RCC 7860 (cell line): Measurements from ENCODE around the gene FYB2.
"Not testable (repeated sequence)": the region's sequence is repeated elsewhere in the genome, so short reads cannot be mapped to it uniquely, and the experiment has no call there.

ENCODE experiments used
- DNase-seq: peaks from one replicate; pipeline ENCODE4 v3.0.0-alpha.2; 2015; ENCODE audit warnings: low spot score
- FAIRE-seq: peaks from 2 replicates; lab custom pipeline; 2012; peaks lifted over from hg19 to GRCh38; lab: Jason Lieb, UNC

Gene FYB2

DNA sequence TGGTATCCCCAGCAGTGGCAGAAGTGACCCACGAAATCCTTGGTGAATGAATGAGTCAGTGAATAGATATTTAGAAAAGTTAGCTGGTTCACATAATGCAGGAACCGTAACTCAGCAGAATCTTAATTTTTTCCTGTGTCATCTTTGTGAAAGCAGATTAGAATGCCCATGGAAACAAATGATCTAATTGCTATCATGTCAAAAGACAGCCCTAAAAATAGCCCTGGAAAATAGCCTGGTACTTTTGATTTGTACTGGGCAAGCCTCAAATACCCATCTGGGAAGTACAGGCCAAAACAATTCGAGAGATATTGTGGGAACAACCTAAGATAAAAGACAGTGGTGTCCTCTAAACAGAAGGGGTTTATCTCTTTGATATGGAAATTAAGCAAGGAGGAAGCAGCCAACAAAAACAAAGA is 21.1 kb downstream of the FYB2 start:
- DNase-seq: no peak
- no peak for FAIRE-seq

DNA sequence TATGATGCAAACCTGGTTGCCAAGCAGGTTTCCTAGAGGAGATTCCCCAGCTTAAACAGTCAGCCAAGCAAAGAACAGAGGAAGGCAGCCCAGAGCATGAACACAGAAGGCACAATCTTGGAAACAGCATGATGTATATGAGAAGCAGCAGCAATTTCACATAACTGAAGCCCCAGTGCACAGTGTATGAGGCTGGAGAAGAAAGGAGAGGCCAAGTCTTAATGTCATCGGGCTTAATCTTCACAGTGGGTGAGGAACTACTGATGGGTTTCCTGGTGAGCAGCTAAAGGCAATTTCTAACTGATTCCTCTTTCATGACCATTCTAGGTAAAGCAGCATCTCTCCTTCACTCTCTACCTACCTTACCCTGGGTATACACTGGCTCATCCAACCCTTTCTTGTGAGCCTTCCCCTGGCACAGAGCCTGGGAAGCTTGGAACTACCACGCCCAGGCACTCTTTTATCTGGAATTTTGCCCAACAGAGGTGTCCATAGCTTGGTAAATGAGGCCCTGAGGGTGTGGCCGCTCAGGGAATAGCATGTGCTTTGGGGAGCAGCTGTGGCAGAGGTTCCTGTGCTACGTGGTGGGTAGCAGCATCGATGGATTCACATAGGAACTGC is 22.0 kb downstream of the FYB2 start:
- DNase-seq: no peak
- FAIRE-seq: no peak

DNA sequence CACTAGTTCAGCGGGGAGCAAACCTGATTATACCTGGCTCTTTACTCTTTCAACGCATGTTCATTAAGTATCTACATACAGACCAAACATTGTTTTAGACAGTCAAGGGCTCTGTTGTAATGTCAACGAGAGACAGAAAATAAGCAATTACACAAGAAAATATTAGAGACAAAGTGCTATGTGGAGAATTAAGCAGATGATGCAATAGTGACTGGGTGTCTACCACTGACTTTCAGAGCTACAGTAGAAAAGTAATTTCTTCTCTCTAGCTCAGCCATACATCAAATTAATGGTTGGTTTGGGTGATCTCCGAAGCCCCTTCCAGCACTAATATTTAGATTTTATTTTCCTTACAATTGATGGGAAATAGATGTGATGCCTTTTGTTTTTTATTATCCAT is 23.3 kb downstream of the FYB2 start:
- FAIRE-seq (no peak), DNase-seq (no peak)

DNA sequence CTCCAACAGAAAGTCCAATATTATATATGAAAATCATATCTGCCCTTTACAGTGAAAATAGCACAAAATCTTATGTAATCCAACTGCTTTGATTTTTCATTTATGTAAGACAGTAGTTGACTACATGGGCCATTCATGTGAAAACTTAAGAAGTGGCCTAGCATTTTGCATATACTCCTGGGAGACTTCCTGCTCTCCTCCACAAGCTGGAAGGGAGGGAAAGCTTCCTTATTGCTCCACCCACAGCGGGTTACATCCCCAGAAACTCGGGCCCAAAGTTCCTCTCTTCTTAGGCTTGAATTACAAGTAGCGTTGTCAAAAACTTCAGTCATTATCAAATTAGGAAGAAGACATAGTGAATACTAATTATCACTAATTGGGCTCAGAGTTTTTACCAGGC is 29.2 kb downstream of the FYB2 start:
- DNase-seq: no peak
- no peak for FAIRE-seq

DNA sequence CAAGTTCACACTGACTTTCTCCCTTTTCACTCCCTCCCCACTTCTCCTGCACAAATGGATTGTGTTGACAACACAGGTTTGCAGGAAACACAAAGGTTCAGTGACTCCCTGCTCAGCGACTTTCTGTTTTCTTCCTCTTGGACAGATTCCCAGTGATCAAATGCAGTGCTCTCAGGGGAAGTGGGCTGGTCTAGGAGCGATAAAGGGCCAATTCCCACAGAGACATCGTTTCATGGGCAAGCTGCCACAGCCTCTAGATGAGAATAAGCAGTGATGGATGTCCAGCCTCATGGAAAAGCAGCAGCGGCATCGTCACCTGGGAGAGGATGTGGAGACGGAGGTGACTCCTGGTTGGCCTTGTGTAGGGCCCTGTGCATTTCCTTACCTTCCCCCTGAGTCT is 30.6 kb downstream of the FYB2 start:
- DNase-seq: no peak
- no peak for FAIRE-seq

DNA sequence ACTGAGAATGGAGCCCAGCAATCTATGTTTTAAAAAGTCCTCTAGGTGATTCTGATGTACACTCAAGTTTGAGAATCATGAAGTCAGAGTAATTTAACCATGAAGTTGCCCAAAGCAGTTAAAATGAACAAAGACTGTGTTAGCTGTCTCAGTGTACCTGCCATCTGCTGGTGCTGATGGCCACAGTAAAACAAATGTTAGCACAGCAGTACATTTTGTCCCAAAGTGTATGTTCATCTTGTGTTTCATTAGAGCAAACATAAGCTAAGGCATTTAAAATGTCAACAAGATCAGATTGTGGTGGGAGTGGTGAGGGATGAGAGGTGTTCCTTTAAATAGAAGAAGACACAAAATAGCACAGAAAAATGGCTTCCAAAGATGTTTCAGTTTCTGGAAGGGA is 31.1 kb downstream of the FYB2 start:
- DNase-seq: no peak

DNA sequence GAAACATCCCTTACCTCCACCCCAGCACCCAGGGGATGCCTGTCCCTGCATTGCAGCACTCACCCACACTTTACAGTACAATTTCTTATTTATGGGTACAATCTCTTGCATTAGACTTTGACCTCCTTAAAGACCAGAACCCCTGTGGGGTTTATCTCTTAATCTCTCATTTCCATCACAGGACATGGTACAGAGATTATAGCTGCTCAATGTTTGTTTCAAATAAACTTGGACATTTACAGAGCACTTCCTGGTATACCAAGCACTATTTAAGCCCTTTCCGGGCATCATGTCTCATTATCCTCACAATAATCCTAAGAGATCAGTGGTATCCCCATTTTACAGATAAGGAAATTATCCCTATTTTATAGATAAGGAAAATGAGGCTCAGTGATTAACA is 31.9 kb downstream of the FYB2 start:
- no peak for FAIRE-seq

More for the DNA sequence above, 31.1 kb downstream of the FYB2 start:
- no peak for FAIRE-seq

DNA sequence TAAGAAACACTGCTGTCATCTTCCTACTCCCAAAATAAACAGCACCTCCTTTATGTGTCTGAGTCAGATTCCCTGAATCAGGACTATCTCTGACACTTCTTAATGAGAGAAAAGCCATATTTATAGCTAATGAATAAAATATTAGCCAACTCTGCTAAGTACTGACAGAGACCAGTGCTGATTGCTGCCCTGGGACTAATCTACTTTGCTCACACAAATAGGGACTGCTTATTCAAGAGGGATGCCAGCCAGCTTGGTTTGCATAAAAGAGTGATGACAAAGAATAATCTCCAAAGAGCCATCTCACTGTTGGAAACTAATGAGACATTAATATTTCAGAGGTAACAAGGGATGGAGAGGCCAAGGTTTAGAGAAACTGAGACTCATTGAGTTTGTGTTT is 36.4 kb downstream of the FYB2 start:
- FAIRE-seq (no peak), DNase-seq (no peak)

More for the DNA sequence above, 31.9 kb downstream of the FYB2 start:
- no peak for DNase-seq

DNA sequence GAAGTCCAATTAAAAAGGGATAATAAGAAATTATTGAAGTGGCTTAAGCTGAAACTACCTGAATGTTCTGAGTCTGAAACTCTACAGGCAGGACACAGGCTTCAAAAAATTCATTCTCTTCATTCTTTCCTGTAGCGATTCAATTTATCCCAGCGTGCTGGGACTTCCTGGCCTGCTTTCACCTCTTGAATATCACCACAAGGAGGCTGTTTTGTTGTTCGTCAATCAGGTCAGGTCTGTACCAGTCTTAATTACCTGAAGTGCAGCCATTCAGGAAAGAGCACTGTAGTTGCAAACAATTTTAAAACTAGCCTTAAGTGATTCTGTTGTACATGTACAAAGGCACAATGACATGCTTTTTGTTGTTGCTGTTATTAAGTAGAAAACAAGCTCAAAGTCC is 38.4 kb downstream of the FYB2 start:
- DNase-seq (no peak), FAIRE-seq (no peak)

DNA sequence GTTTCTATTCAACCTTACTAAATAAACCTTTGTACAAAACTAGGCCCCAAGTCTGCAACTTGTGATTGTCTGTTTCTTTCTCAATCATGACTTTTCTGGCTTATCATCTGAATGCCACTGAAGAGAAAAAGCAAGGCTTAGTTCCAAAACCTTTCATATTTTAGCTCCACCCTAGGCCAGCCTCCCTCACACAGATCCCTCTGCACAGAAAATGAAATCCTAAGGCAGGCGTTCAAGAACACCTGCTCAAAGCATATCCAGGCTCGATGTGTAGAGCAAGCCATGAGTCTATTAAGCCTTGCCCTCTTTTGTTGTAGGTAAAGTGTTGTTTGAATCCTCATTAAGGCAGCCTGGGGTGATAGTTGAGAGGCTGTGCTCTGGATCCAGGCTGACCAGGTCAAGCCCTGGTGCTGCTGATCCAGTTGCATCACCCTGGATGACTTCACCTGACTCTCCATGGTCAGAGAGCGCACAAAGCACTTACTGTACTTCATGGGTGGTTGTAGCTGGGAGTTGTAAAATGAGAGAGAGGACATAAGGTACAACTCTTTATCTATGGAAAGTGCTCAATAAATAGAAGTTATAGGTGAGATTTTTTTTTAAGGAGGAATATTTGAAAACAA is 39.0 kb downstream of the FYB2 start:
- FAIRE-seq (no peak), DNase-seq (no peak)

DNA sequence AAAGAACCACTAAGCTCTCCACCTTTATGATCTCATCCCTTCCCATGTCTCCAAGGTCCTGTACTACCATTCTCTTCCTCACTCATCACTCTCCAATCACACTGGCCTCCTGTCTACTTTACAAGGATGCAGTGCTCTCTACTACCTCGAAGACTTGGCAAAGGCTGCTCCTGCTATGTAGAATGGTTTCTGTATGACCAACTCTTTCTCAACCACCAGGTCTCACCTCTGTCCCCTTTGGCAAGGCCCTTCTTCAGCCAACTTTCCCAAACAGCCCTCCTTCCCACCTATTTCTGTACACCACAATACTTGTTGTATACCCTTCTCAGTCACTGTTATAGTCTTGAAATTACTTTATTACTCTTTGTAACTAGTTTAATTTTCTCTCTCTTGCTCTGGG is 41.2 kb downstream of the FYB2 start:
- DNase-seq (no peak), FAIRE-seq (no peak)

DNA sequence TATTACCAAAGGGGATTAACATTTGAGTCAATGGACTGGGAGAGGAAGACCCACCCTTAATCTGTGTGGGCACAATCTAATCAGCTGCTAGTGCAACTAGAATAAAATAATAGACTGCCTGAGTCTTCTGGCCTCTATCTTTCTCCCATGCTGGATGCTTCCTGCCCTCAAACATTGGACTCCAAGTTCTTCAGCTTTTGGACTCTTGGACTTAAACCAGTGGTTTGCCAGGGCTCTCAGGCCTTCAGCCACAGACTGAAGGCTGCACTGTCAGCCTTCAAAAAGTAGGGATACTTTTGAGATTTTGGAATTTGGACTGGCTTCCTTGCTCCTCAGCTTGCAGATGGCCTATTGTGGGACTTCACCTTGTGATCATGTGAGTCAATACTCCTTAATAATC is 44.5 kb downstream of the FYB2 start:
- DNase-seq, FAIRE-seq: not testable (repeated sequence)

DNA sequence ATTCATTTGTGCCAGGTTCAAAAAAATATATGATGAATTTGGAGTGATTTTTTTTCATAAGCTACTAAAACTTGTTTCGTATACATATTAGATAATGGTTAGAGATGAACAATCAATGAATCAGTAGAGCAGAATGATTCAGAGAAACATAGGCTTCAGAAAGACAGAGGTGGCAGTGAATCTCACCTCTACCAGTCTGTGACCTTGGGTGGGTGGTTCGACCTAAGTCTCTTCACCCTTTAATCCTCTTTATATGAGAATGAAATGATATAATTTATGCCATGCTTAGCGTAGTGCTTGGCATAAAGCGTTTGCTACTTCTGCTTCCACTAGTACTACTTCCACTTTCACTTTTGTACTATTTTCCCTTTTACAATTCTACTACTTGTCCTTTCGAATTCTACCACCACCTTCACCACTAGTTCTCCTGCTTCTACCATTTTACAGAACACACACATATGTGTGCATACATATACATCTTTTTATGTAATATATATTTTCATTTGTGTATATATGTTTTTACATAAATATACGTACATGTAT is 45.1 kb downstream of the FYB2 start:
- FAIRE-seq (no peak), DNase-seq (no peak)

DNA sequence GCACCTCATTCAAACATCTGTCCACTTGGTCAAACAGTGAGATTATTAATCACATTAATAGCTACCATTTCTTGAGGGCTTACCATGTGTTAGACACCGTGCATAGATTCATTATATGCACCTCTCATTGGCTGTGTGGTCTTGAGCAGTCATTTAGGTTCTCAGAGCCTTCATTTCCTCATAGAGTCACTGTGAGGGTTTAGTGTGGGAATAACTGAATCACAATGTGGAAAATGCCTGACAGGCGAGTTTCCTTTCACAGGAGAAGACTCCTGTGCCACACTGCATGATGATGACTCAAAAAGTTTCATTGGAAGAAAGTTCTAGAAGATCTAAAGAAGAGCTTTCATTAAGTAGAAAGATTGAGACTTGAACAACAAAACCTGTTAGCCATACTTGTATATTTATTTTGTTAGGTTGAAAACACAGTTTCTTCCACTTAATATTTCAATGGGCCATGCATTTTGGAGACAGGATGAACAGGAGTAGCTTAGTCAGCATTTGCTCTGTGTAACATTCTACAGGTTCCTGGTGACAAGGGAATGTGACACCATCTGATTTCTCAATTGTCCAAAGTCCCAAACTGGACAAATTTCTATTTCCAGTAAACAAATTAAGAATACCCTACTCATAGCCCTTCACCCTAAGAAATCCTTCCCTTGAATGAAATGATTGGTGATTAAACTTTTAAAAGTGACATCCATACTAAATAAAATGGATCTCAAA is 45.7 kb downstream of the FYB2 start:
- DNase-seq (no peak), FAIRE-seq (no peak)

DNA sequence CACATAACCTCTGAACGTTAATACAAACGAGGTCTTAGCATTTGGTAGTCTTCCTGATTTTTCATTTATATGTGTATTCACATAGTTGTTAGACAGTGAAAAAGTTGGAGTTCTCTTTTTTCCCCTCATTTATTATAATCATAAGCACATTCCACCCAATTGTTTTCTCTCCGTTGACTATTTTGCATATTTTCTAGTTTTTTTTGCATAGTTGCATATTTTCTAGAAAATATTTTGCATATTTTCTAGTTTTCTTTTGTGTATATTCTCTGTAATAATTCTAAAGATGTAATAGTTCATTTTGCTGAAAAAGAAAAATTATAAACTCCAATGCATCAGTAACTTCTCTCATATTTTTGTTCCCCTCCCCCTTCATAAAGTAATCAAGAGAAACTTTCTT is 47.5 kb downstream of the FYB2 start:
- no peak for FAIRE-seq

DNA sequence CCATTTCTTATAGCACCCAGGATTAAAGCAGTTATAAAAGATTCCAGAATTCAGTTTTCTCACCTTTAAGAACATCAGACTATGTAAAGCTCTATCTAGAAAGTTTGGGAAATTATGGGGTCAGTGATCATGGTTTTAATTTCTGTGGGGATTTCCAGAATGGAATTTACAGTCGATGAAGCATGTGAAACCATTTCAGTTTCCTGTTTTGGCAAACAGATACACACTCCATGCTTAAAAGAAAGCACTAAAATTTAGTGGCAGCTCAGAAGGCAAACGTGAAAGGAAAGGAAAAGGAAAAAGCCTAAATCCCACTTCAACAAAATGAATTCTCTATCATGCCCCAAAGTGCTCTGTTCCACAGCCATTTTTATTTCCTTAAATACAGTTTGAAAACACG is 60.4 kb downstream of the FYB2 start:
- FAIRE-seq: no peak
- DNase-seq: no peak

More for the DNA sequence above, 47.5 kb downstream of the FYB2 start:
- no peak for DNase-seq

DNA sequence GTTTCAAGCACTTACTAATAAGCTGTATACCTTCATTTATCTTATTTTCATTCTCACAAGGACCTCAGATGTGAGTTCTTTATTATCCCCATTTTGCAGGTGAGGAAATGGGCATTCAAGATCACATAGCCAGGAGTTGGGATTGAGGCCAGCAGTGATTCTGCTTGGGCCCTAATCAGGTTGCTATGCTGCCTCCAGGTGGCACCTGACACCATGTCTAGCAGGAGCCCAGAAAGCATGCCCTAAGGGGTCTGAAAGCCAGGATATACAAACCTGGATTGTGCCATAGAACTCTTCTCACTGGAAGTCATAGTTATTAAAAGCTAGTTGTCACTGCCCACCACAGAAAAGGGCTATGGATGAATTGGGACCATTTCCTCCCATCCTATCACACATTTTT is 61.1 kb downstream of the FYB2 start:
- FAIRE-seq: no peak
- DNase-seq: no peak

DNA sequence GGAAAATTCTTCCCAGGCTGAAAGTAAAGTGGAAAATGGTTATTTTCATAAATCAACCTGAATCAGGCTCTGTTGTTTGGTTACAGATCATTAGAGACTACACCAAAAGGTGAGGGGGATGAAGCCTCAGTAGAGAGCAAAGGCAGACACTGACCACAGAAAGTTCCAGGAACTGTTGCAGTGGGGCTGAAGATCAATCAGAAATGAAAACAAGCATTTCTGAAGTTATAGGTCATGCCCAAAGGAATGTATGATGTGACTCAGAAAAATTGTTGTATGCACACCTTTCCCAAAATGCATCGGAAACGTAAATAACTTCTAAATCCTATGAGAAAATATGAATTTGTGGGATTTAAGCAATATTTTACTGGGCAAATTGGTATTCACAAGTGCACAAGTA is 63.3 kb downstream of the FYB2 start:
- no peak for FAIRE-seq

DNA sequence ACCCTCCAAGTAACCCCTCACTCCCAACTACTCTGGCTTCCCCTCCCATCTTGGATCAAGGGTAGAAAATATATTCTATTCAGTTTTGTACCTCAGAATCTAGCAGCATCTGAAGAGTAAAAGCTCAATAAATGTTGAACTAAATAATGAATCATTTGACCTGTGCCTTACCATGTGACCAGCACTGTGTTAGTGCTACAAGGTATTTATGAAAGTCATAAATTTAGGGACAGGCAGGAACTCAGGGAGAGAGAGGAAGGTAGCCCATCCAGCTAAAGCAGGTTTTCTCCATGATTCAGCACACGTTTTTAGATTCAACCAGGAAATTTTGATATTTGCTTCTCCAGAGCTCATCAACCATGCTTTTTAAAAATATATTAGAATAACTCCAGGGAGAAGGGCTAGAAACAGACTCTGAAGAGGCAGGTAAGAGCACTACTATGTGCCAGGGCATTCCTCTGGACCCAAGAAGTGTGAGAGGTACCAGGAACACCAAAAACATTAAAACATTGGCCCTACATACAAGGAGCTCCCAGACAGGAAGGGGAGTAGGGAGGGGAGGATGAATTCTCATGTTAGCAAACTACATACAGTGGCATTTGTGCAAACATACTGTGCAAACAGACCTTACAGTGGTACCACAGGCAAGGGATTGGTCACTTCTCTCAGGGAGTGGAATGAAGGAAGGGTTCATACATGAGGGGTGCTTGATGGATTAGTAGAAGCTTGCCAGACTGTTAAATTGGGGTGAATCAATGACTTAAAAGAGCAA is 64.3 kb downstream of the FYB2 start:
- no peak for FAIRE-seq
- DNase-seq: no peak

More for the DNA sequence above, 63.3 kb downstream of the FYB2 start:
- DNase-seq: no peak

DNA sequence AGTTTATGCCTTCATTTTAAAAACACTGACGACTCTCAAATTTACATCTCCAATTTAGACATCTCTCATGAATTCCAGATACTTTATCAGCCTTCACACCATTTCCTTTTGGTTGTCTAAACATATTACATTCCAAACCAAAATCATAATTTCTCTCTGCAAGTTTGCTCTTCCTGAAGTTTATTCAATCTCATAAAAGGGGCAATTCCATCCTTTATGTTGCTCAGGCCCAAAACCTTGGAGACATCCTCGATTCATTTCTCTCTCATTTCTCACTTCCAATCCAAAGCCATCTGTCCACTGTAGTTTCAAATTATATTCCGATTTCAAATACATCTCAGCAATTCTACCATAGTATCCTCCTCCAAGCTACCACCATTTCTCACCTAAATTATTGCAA is 74.0 kb downstream of the FYB2 start:
- FAIRE-seq: no peak
- no peak for DNase-seq

DNA sequence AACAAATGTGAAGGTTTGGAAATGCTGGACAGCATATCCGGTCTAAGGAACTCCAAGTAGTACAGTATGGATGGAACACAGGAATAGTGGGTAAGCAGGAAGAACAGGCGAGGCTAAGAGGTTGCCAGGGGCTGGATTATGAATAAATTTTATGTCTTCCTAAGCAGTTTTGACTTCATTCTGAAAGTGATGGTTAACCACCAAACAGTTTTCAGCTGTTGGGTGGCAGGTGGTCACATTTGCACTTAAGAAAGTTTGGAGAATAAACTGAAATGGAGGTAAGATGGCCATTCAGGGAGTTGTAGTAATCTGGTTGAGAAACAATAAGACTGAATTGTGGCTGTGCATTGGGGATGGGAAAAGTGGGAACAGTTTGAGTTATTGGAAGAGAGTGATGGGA is 90.2 kb downstream of the FYB2 start:
- DNase-seq: no peak
- no peak for FAIRE-seq
